GM19467 (cell line): ENCODE data around the gene FAAP24.
"Not testable (repeated sequence)": the region's sequence is repeated elsewhere in the genome, so short reads cannot be mapped to it uniquely, and the experiment has no call there.

Experiments
- ATAC-seq: cut with Tn5 transposase; IDR thresholded peaks from one replicate; pipeline ENCODE4 v1.9.1; 2021; ENCODE audit warnings: mild to moderate bottlenecking, moderate library complexity; ENCODE audit not compliant: unreplicated experiment

The FAAP24 gene, protein sequence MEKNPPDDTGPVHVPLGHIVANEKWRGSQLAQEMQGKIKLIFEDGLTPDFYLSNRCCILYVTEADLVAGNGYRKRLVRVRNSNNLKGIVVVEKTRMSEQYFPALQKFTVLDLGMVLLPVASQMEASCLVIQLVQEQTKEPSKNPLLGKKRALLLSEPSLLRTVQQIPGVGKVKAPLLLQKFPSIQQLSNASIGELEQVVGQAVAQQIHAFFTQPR

DNA sequence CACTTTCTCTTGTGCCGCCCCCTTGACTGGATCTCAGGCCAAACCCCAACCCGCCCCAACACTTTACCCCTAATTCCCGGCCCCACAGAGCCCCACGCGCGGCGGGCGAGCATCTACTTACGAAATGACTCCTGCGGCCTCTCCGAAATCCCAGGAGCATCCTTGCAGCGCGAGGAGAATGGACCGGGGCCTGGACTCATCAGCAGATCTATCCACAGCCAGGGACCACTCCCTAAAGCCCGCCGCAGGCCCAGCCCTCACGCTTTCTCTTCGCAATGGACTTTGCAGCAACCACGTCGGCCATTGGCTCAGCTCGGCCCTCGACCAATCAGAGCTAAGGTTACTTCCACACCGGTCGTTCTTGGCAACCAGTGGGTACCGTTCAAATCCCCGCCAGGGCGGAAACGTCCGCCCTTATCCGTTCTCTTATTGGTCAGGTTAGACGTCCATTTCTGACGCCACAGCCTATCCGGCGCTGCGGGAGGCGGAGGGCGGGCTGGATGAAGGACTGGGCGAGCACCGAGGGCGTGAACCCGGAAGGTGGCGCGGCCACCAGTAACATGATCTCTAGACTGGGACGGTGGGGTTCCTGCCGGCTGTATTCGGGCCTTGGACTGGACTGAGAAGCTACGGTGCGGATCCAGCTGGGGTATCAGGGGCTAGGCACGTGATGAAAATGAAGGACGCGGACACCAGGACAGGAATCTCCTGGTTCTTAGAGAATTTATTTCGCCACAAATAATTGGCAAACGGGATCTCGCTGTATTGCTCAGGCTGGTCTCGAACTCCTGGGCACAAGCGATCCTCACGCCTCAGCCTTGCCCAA is at the start of gene FAAP24, which contains the start of gene CEP89:
Gene FAAP24, plus strand, starts transcription at position 528 of the 826 bp plus-strand sequence. CDS start 955 bp downstream, outside the sequence.
Gene CEP89, minus strand, starts transcription at position 244 of the 826 bp plus-strand sequence. Its CDS starts 84 bp downstream, at position 160.
- peak; percentile 99 for ATAC-seq

DNA sequence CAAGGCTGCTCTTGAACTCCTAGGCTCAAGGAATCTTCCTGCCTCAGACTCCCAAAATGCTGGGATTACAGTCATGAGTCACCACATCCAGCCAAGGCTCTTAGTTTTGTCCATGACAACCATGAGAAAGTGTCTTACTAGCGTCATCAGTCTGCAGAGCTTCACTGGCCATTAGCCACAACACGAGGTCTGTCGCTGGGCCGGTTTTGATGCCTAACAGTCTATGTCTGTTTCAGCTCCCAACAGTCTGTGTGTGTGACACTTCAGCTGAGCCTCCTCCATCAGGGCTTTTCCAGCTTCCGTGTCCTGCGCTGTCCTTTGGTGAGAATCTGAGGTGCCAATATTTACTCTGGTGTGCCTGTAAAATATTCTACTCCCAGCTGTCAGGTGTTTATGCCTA is 47.8 kb upstream of the FAAP24 start:
- no peak for ATAC-seq

DNA sequence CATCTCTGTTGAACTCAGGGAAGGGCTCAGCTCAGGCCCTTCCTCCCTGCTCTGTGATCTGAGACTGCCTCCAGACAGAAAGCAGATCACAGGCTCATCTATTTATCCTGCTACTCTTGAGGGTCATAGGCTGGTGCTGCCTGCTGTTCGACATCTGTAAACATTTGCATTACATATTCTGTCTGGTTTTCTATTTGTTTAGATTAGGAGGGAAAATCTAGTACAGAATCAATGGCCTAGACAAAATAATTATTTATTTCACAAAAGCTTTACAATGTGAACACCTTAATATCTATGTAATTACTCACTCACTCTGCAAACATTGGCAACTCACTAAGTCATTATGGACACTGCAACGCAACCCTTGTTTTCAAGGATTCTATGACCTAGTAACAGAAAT is 43.2 kb upstream of the FAAP24 start:
- no peak for ATAC-seq

DNA sequence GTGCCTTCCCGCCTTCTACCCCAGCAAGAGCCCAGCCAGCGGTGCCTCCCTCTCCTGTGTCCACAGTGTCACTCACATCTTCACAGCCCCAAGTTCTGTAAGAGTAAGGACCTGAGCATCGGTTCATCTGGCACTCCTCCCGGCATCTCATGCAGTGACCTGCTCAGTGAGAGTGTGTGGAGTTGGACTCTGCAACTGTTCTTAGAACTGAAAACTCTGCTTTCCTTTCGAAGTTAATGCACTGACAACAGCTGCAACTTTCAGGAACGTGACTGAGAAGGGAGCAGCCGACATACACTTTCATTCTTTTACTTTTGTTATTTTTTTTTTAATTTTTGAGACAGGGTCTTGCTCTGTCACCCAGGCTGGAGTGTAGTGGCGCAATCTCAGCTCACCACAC is 41.5 kb upstream of the FAAP24 start:
- ATAC-seq: no peak

GRCh38 chr19:32933571-32933970 is 38.5 kb upstream of the FAAP24 start:
- no peak for ATAC-seq

GRCh38 chr19:32935629-32936028 is 36.4 kb upstream of the FAAP24 start:
- ATAC-seq: no peak

GRCh38 chr19:32936065-32936464 is 36.0 kb upstream of the FAAP24 start:
- no peak for ATAC-seq

DNA sequence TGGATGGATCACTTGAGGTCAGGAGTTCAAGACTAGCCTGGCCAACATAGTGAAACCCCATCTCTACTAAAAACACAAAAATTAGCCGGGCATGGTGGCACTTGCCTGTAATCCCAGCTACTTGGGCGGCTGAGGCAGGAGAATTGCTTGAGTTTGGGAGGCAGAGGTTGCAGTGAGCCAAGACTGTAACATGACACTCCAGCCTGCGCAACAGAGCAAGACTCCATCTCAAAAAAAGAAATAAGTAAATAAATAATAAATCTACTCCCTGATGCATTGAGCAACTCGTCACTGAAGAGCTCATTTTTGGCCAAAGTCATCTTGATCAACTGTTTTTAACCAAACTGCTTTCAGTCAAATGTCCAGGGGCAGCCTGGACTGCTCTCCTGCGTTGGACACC is 30.8 kb upstream of the FAAP24 start:
- ATAC-seq: not testable (repeated sequence)

DNA sequence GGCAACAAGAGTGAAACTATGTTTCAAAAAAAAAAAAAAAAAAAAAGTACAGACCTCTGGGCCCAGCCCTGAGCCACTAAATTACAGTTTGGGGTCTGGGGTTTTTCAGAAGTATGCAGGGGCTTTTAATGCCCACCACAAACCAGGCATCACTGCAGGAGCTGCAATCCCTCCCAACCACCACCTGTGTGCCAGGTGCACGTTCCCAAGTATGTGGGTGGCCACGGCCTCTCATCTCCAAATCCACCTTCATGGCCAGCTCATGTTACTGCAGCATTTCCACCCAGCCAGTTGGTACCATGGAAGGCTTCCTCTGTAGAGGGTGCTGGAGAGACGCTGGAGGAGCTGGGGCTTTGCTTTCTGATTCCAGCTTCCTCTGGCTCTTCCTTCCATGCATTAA is 26.8 kb upstream of the FAAP24 start:
- ATAC-seq: no peak

GRCh38 chr19:32966750-32967149 is 5.3 kb upstream of the FAAP24 start:
- no peak for ATAC-seq

DNA sequence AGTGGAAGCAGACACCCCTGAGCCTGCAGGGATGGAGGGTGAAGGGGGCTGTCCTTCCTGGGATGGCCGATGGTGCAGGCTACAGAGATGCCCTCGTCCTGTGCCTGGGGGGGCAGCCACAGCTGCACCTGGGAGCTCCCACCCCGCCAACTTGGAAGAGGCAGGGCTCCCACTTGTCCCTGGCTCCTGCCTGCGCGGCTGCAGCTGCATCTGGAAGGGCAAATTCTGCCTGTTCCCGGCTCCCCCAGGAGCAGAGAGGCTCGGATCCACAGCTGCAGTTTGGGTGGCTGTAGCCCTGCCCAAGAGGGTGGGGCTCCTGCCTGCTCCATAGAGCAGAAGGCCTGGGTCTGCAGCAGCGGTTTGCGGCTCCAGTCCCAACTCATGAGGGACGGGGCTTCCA is 2.5 kb upstream of the FAAP24 start:
- ATAC-seq: no peak

DNA sequence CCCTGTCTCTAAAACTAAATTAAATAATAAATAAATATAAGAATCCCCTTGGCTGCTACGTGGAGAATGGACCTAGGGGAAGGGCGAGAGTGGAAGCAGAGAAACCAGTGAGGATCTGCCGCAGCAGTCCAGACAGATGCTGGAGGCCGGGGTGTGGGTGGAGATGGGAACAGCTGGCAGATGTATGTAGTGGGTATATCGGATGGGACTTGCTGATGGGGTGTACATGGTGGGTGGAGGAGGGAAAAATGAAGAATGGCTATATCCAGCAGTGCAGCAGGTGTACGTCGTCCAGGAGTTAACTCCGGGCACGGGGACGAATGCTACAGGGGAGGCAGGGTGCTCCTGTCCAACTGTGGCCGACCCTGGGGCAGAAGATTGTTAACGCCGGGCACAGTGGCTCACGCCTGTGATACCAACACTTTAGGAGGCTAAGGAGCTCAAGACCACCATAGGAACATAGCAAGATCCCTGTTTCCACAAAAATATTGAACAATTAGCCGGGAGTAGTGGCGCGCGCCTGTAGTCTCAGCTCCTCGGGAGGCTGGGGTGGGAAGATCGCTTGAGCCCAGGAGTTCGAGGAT is 938 bp upstream of the FAAP24 start:
- no peak for ATAC-seq

DNA sequence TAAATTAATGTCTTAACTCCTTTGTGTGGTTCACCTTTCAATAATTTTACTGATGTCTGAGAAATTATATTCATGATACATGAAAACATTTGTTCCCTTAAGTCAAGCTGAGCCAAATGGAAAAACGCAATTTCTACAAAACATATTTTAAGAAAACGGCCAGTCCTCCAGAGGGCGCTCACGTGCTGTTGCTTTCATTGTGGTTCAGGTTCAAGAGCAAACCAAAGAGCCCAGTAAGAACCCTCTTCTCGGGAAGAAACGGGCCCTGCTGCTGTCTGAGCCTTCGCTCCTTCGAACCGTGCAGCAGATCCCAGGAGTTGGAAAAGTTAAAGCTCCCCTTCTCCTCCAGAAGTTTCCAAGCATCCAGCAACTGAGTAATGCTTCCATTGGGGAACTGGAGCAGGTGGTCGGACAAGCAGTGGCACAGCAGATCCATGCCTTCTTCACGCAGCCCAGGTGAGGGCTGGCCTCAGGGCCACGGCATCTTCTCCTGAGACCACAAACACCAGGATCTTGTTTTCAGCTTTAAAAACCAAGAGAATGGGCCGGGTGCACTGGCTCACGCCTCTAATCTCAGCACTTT is 4.3 kb downstream of the FAAP24 start:
- ATAC-seq: no peak

GRCh38 chr19:32977280-32977679 is 5.2 kb downstream of the FAAP24 start:
- ATAC-seq: no peak

DNA sequence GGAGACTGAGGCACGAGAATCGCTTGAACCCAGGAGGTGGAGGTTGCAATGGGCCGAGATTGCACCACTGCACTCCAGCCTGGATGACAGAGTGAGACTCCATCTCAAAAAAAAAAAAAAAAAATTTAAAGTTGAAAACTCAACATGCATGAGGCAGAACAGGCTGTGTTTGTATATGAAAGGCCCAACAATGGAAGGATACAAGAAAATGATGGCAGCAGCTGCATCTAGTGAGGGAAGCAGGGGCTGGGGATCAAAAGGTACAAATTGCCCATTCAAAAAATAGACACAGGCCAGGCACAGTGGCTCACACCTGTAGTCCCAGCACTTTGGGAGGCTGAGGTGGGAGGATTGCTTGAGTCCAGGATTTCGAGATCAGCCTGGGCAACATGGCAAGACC is 5.8 kb downstream of the FAAP24 start:
- not testable (repeated sequence) for ATAC-seq

DNA sequence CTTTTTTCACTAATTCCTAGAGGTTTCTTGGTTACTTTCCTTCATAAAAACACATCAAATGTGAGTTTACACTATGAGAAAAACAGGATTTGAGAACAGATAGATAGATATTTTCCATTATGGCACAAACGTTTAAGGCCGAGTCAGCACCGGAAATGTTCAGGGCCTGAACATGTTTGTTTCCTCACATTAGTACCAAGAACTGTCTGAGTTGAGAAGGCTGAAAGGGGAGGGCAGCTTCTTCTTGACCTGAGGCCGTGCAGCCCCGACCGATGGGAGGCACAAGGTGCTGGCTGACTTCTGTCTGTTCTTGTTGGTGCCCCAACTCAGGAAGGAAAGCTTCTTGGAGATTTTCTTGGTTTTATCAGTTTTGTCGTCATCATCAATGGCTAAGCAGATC is 7.8 kb downstream of the FAAP24 start:
- ATAC-seq: not testable (repeated sequence)

DNA sequence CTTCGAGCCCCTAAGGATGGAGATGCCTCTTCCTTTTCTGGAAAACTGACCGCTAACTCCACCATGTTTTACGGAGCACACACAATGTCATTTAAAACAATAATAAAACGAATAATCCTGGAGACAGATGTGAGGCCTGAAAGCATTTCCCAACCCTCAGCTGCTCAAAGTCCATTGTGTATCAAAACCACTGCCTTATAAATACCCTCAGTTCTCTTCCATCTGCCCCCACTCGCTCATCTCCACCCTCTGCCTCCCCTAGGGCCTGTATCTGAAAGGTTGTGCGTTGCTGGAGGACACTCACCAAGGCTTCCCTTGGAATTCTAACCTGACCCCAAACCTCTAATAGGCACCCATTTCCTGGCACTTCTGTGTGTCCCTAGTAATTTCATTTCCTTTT is 10.4 kb downstream of the FAAP24 start:
- ATAC-seq: not testable (repeated sequence)

DNA sequence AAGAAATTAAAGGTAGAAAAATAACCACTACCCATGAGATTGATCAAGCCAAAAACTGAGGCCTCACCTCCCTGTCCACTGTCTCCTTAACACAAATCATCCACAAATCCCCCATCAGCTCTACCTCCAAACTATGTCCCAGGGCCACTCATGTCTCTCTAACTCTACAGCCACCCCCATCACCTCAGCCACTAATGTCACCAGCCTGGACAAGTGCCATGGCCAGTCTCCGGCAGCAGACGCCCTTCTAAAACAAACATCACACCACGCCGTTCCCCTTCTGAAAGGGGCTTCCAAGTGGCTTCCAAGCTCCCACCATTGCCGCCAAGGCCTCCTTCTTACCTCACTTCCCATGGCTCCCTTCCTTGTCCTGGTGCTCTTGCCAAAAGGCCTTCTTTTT is 16.2 kb downstream of the FAAP24 start:
- ATAC-seq: not testable (repeated sequence)

GRCh38 chr19:32988724-32989123 is 16.7 kb downstream of the FAAP24 start:
- no peak for ATAC-seq

- not testable (repeated sequence) for ATAC-seq
Observed at GRCh38 chr19:32995966-32996365, 23.9 kb downstream of the FAAP24 start.

- not testable (repeated sequence) for ATAC-seq
Observed at GRCh38 chr19:32997061-32997464, 25.0 kb downstream of the FAAP24 start.
